ENCODE results near the gene GCC2. TPM values are rescaled to one million over a fixed set of nuclear protein-coding genes. Genes with fewer than 3 reads are reported as not detected.

The GCC2 gene
- total and polyA plus RNA-seq, 2 of the 8 experiments (the other 6 are each of a cell fraction or from before 2014, with no cell fraction given): 4.6 to 54.9 TPM

DNA sequence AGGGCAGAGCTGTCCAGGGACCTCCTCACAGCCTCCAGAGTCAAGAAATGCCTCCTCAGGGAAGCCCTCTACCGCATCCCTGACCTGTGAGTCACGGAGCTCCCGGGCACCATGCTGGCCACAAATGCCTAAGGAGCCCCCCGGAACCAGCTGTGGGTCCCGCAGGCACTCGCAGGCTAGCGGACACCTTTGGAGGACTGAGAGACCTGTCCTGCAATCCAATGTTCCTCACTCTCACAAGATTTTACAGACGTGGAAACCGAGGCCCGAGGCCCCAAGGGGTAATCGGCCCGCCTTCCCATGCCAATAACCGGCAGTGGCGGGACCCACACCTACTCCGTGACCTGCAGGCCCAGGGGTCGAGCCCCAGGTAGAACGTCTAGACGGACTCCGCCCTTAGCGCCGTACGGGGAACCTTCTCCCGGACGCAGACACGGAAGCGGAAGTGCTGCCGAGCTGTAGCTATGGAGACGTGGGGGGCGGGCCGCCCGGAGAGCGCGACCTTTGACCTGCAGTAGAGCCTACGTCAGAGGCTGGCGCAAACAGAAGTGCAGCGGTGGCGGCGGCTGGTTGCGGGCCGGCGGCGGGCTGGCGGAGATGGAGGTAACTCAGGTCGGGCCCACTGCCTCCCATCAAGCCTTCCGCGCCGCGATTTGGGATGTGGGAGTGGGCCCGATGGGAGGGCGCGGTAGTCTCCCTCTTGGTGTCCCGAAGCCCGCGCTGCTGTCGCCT is at the start of gene GCC2 (continued):
- TF ChIP-seq, protein P1, sequence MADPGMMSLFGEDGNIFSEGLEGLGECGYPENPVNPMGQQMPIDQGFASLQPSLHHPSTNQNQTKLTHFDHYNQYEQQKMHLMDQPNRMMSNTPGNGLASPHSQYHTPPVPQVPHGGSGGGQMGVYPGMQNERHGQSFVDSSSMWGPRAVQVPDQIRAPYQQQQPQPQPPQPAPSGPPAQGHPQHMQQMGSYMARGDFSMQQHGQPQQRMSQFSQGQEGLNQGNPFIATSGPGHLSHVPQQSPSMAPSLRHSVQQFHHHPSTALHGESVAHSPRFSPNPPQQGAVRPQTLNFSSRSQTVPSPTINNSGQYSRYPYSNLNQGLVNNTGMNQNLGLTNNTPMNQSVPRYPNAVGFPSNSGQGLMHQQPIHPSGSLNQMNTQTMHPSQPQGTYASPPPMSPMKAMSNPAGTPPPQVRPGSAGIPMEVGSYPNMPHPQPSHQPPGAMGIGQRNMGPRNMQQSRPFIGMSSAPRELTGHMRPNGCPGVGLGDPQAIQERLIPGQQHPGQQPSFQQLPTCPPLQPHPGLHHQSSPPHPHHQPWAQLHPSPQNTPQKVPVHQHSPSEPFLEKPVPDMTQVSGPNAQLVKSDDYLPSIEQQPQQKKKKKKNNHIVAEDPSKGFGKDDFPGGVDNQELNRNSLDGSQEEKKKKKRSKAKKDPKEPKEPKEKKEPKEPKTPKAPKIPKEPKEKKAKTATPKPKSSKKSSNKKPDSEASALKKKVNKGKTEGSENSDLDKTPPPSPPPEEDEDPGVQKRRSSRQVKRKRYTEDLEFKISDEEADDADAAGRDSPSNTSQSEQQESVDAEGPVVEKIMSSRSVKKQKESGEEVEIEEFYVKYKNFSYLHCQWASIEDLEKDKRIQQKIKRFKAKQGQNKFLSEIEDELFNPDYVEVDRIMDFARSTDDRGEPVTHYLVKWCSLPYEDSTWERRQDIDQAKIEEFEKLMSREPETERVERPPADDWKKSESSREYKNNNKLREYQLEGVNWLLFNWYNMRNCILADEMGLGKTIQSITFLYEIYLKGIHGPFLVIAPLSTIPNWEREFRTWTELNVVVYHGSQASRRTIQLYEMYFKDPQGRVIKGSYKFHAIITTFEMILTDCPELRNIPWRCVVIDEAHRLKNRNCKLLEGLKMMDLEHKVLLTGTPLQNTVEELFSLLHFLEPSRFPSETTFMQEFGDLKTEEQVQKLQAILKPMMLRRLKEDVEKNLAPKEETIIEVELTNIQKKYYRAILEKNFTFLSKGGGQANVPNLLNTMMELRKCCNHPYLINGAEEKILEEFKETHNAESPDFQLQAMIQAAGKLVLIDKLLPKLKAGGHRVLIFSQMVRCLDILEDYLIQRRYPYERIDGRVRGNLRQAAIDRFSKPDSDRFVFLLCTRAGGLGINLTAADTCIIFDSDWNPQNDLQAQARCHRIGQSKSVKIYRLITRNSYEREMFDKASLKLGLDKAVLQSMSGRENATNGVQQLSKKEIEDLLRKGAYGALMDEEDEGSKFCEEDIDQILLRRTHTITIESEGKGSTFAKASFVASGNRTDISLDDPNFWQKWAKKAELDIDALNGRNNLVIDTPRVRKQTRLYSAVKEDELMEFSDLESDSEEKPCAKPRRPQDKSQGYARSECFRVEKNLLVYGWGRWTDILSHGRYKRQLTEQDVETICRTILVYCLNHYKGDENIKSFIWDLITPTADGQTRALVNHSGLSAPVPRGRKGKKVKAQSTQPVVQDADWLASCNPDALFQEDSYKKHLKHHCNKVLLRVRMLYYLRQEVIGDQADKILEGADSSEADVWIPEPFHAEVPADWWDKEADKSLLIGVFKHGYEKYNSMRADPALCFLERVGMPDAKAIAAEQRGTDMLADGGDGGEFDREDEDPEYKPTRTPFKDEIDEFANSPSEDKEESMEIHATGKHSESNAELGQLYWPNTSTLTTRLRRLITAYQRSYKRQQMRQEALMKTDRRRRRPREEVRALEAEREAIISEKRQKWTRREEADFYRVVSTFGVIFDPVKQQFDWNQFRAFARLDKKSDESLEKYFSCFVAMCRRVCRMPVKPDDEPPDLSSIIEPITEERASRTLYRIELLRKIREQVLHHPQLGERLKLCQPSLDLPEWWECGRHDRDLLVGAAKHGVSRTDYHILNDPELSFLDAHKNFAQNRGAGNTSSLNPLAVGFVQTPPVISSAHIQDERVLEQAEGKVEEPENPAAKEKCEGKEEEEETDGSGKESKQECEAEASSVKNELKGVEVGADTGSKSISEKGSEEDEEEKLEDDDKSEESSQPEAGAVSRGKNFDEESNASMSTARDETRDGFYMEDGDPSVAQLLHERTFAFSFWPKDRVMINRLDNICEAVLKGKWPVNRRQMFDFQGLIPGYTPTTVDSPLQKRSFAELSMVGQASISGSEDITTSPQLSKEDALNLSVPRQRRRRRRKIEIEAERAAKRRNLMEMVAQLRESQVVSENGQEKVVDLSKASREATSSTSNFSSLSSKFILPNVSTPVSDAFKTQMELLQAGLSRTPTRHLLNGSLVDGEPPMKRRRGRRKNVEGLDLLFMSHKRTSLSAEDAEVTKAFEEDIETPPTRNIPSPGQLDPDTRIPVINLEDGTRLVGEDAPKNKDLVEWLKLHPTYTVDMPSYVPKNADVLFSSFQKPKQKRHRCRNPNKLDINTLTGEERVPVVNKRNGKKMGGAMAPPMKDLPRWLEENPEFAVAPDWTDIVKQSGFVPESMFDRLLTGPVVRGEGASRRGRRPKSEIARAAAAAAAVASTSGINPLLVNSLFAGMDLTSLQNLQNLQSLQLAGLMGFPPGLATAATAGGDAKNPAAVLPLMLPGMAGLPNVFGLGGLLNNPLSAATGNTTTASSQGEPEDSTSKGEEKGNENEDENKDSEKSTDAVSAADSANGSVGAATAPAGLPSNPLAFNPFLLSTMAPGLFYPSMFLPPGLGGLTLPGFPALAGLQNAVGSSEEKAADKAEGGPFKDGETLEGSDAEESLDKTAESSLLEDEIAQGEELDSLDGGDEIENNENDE (IDR thresholded peaks at IDR 0.05; ENCODE audit: insufficient replicate concordance, low read length): no peak
- TF ChIP-seq SIRT6 (IDR thresholded peaks at IDR 0.05; ENCODE audit: low read length) (no peak), SP2 (IDR thresholded peaks at IDR 0.05; ENCODE audit: low read length) (no peak), KDM5A (IDR thresholded peaks at IDR 0.05; ENCODE audit: low read length) (no peak), RFX5 (IDR thresholded peaks at IDR 0.05; ENCODE audit: borderline replicate concordance, low read depth, low read length) (no peak), BACH1 (IDR thresholded peaks at IDR 0.05; ENCODE audit: low read length) (no peak), PHF8 (conservative IDR thresholded peaks at IDR 0.05; ENCODE audit: low read depth, low read length) (peak; percentile 94)
- TF ChIP-seq, protein P2, sequence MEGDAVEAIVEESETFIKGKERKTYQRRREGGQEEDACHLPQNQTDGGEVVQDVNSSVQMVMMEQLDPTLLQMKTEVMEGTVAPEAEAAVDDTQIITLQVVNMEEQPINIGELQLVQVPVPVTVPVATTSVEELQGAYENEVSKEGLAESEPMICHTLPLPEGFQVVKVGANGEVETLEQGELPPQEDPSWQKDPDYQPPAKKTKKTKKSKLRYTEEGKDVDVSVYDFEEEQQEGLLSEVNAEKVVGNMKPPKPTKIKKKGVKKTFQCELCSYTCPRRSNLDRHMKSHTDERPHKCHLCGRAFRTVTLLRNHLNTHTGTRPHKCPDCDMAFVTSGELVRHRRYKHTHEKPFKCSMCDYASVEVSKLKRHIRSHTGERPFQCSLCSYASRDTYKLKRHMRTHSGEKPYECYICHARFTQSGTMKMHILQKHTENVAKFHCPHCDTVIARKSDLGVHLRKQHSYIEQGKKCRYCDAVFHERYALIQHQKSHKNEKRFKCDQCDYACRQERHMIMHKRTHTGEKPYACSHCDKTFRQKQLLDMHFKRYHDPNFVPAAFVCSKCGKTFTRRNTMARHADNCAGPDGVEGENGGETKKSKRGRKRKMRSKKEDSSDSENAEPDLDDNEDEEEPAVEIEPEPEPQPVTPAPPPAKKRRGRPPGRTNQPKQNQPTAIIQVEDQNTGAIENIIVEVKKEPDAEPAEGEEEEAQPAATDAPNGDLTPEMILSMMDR (IDR thresholded peaks at IDR 0.05; ENCODE audit: control extremely low read depth in 1 of 3, insufficient read depth in 1 of 3, low read depth in 1 of 3, low read length in 3 of 3): no peak
